GM19452 (cell line): ENCODE measurements around the gene ADIPOQ.
"Not testable (repeated sequence)": the region's sequence is repeated elsewhere in the genome, so short reads cannot be mapped to it uniquely, and the experiment has no call there.

Experiments
- ATAC-seq: cut with Tn5 transposase; IDR thresholded peaks from one replicate; pipeline ENCODE4 v1.9.1; 2021; ENCODE audit not compliant: unreplicated experiment

ADIPOQ gene

DNA sequence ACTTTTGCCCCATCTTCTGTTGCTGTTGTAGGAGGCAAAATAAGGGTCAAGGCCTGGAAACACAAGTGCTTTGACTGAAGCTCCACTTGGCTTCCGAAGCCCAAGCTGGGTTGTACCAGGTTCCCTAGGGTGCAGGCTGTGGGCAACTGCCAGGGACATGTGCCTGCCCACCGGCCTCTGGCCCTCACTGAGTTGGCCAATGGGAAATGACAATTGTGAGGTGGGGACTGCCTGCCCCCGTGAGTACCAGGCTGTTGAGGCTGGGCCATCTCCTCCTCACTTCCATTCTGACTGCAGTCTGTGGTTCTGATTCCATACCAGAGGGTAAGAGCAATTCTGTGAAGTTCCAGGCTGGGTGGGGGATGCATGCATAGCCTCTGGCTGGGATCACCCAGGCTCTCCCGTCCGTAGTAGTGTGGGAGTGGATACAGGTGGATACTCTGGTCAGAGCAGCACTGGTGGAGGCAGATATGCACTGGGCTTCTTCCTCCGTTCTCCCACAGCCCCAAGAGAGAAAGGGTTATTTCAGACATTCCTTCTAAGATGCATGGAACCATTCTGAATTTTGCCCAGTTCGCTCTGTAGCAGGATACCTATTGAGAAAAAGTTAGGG is at the start of gene ADIPOQ:
Gene ADIPOQ (plus strand): TSS at position 285 of the 613 bp plus-strand sequence. CDS start 10,349 bp downstream, outside the sequence.
- no peak for ATAC-seq

DNA sequence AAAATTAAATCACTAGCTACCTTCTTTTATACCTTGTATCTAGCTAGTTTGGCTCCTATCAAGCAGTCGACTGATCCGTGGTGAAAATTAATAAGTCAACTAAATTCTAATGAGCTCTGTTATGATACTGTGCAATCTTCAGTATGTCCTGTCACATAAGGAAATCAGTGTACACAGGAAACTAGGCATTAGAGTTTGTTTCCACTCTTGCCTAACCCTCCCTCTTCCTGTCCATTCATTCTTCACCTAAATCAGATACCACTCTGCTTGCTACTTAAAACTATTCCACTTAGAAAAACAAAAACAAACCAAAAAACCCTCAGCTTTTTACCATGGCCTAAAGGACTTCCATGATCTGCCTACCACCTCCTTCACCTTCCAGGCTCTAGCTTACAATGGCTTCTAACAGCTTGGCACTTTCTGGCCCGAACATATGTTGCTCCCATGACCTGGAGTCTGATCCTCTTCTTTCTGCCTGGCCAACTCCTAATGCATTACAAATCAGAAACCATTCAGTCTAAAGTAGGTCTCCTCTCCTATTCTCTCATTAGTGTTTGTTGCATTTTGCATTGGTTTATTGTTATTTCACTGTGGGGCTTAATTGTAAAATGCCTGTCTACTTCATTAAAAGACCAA is 44.2 kb upstream of the ADIPOQ start:
- ATAC-seq: no peak

DNA sequence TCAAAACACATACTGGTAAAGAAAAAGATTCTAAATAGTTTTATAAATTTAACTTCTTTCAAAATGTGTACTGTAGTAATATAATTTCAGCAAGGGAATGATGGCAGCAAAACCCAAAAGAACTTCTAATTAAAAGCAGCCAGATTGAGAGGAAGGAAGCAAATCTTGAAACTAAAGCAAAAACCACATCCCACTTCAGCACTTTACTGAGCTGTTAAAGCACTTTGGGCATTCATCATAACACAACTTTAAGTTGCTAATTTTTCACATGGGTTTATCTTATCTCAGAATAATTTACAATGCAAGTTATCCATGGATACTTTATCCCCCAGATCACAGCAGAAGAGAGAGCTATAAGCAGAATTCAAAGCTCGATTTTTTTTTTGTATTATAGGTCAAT is 42.2 kb upstream of the ADIPOQ start:
- no peak for ATAC-seq

DNA sequence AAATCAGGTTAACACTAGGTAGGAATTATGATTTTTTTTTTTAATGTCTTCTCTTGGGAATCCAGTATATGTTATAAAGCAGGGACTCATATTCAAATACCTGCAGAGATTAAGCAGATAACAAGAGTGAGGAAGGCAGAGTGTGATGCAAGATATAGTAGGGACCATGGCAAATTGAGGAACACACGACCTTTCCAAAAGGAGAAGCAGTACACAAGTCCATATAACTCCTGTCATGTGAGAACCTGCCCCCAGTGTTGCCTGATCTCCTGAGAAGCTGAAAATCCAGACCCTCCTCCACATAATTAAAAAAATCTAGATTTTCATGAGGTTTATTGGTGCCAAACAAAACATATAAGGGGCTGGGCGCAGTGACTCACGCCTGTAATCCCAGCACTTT is 39.8 kb upstream of the ADIPOQ start:
- no peak for ATAC-seq

DNA sequence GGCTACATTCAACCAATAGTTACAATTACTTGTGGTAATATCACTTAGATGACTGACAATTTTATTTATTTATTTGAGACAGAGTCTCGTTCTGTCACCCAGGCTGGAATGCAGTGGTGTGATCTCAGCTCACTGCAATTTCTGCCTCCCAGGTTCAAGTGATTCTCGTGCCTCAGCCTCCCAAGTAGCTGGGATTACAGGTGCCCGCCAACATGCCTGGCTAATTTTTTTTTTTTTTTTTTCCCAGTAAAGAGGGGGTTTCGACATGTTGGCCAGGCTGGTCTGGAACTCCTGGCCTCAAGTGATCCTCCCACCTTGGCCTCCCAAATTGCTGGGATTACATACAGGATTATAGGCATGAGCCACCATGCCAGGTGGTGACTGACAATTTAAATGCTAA is 39.1 kb upstream of the ADIPOQ start:
- ATAC-seq: not testable (repeated sequence)

DNA sequence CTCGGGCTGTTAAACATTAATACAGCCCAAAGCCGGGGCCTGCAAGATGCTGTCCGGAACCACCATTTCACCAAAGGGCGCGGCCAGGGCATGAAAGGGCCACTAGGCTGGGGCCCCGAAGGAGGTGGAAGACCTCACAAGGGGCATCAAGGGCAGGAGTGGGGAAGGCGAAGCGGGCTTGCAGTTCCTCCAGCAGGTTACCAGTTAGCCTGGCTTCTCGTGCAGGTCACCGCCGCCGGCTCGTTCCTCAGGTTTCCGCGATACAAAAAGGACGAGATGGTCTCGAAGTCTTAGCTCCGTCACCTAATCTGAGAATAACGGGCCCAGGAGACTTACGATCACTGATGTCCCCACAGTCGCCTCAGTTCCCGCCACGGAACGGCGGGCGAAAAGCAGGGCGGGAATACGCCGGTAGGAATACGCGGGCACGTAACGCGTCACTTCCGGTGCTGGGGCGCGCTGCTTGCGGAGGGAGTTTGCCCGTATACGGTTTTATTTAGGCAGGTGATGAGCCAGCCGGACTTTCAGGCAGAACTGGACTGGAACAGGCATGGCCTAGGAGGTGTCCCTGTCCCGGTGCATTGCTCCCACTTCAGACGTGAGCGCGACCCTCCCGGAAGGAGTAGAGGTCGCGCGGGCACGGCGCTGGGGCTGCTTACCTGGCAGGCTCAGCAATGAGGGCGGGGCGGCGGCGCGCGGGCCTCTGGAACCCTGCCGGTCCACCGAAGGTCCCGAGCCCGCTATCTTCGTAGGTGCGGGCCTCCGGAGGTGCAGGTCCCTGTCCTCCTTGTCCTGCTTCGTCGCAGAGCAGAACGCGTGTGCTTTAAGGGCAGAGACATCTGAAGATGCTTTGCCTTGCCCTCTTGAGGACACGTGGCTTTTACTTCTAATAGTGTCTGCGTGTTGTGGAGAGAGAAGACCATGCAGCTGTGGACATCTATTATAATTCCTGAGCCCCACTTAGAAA is 36.1 kb upstream of the ADIPOQ start, which contains the start of gene RFC4:
Gene RFC4 (minus strand): TSS at position 394 of the 967 bp plus-strand sequence. CDS start 1,769 bp downstream, outside the sequence.
- peak; percentile 92 for ATAC-seq

DNA sequence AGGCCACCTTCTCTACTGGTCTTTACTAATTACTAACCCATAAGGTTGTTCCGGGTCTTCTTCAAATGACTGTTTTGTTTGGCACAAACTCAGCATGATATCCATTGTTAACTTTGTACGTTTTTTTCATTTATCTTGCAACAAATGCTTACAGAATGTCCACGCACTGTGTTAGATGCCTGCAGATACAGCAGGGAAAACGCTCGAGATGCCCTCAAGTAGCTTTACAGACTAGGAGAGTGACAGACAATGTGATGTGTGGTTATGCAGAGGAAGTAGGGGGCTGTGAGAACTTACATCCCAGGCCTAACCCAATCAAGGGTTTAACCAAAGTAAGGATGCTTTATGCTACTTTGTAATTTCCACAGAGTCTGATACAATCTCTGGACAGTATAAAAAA is 35.3 kb upstream of the ADIPOQ start:
- no peak for ATAC-seq

DNA sequence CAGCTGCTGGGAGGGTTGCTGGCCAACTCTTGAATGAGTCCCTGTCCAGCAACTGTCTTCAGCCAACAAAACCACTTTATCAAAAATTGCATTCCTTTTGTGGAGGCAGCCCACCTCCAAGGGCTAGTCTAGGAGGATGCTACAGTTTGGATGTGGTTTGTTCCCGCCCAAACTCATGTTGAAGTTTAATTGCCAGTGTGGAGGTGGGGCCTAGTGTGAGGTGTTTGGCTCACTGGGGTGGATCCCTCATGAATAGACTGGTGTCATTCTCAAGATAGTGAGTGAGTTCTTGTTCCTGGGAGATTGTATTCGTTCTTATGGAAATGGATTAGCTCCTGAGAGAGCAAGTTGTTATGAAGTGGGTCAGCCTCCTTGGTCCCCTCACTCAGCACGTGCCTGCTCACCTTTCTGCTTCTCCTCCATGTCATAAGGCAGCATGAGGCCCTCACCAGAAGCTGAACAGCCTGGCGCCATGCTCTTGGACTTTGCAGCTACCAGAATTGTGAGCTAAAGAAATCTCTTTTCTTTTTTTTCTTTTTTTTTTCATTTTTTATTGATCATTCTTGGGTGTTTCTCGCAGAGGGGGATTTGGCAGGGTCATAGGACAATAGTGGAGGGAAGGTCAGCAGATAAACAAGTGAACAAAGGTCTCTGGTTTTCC is 32.0 kb upstream of the ADIPOQ start:
- no peak for ATAC-seq

DNA sequence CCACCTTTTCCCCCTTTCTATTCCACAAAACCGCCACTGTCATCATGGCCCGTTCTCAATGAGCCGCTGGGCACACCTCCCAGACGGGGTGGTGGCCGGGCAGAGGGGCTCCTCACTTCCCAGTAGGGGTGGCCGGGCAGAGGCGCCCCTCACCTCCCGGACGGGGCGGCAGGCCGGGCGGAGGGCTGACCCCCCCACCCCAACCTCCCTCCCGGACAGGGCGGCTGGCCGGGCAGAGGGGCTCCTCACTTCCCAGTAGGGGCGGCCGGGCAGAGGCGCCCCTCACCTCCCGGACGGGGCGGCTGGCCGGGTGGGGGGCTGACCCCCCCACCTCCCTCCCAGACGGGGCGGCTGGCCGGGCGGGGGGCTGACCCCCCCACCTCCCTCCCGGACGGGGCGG is 31.2 kb upstream of the ADIPOQ start:
- not testable (repeated sequence) for ATAC-seq

DNA sequence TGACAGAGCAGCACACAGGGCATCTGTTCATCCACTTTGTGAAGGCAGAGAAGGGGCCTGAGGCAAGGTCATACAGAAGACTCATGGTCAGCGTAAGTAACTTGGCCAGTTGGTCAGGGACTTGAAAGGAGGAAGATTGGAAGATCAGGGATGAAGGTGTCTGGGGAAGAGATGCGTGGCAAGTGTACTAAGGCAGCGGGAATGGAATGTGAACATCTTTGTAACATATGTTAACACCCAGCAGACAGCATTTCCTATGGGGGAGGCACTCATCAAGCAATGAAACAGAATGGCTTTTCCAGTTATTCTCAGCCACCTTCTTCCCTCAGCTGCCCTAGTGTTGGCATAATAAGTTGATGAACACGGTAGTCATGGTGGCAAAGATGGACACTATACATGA is 28.4 kb upstream of the ADIPOQ start:
- no peak for ATAC-seq

DNA sequence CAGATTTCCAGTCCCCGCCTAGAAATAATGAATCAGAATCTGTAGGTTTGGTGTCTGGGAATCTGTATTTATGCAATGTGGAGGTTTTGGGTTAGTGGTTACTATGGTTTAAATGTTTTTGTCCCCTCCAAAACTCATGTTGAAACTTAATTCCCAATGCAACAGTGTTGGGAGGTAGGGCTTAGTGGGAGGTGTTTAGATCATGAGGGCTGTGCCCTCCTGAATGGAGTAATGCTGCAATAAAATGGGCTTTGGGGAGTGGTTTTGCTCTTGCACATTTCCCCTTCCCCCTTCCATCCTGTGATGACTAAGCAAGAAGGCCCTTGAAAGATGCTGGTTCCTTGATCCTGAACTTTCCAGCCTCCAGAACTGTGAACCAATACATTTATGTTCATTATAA is 27.1 kb upstream of the ADIPOQ start:
- ATAC-seq: no peak

DNA sequence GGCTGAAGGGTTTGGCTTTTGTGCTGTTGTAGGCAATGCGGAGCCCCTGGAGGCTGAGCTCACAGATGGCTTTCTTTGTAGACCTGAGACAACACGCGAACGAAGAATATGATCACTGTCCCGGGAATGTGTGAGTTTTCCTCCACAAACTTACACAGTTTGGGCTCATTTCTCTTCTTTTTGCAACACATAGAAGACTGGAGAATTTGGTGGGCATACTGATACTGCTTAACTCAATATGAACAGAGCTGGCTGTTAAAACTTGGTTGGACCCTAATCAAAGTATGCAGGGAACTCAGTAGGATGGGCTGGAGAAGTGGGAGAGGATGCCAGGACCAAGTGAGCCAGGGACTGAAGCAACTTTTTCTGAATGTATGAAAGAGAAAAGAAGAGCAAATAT is 24.0 kb upstream of the ADIPOQ start:
- ATAC-seq: no peak

DNA sequence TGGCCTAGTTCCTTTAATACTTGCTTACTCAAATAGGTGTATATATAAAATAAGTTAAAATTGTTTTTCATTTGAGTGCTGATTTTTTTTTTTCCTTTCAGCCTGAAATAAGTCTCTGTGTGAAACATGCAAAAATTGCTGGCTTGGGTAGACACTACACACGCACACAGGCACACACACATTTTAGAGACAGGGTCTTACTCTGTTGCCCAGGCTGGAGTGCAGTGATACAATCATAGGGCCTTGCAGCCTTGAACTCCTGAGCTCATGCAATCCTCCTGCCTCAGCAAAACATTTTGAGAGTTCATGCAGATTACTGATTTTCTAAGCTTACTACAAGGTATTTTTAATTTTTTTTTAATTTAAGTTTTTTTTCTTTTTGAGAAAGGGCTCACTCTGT is 23.6 kb upstream of the ADIPOQ start:
- ATAC-seq: no peak

DNA sequence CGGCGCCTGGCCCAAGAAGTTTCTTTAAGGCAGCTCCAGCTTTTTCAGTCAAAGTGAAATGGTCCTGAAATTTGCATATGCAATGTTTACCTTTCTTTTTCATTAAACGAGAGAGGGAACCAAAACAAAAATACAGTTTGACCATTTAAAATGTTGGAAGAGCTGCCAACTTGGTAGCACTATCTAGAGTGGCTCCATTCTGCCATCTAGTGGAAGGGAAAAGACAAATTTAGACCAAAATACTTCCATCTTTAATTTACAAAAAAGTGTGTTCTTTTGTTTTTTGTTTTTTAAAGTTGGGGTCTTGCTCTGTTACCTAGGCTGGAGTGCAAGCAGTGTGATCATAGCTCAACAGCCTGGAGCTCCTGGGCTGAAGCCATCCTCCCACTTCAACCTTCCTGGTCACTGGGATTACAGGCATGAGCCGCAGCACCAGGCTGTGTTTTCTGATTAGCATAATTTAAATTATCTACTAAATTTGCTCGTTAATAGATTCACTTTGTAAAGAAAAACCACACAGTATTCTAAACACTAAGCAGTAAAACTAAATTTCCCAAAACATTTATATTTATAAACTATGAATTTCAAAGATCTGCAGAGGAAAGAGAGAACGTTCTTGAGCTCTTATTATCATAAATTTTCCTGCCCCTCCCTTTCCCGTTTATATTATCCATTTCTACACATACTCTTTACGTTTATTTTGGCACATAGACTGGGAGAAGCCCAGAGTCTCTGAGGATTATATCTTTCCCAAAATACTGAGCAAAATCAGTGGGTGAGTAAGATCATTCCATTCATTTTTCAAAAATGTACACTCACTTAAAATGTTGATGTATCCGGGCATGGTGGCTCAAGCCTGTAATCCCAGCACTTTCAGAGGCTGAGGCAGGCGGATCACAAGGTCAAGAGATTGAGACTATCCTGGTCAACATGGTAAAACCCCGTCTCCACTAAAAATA is 20.8 kb upstream of the ADIPOQ start:
- no peak for ATAC-seq

DNA sequence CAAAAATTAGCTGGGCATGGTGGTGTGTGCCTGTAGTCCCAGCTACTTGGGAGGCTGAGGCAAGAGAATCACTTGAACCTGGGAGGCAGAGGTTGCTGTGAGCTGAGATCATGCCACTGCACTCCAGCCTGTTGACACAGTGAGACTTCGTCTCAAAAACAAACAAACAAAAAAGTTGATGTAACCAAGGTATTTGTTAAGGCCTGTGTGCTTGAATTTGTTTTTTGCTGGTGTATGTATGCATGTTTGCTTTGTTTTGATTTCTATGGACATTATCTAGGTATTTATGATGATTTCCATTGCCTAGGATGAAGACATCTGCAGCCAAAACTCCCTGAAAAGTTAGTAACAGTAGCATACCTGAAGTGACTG is 20.1 kb upstream of the ADIPOQ start:
- not testable (repeated sequence) for ATAC-seq

DNA sequence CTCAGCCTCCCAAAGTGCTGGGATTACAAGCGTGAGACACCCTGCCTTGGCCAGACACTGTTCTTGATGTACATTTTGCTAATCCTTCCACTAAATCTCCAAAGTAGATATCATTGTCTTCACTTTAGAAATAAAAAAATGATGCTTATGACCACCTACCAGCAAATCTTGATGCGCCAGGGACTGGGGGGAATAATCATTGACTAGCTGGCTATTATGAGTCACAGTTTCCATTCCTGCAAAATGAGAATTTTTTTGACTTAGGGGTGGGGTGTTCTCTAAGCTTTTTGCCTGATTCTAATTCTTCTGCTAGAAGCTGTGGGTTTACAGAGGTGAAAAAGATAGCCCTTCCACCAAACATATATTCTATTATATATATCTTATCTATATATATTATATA is 19.1 kb upstream of the ADIPOQ start:
- ATAC-seq: no peak

DNA sequence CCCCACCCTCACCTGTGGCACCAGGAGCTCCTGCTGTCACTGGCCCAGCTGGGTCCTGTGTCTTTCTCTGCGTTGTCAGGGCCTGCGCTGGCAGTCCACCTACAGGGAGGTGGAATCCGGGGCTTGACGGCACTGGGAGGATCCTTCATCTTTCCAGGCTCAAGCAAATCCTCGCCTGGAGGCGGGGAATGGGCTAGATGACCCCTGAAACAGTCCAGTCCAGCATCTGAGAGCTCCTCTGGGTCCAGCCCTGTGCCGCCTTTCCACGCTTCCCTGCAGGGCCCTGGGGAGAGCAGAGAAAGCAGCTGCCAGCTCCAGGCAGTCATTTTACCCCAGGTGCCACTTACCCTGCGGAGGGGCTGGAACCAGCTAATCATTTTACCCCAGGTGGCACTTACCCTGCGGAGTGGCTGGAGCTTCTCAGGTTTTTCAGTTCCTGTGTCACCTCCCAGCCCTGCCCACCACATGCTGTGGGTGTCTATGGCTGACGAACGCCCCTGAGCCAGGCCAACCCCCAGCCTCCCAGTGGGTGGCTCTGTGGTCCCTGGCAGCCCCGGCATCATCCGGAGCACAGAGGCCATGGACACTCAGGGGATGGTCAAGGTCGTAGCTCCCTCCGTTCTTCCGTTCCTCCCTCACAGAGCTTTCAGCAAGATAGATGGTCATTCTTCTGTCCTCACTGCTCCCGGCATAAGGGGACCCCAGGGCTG is 17.9 kb upstream of the ADIPOQ start:
- ATAC-seq: no peak

DNA sequence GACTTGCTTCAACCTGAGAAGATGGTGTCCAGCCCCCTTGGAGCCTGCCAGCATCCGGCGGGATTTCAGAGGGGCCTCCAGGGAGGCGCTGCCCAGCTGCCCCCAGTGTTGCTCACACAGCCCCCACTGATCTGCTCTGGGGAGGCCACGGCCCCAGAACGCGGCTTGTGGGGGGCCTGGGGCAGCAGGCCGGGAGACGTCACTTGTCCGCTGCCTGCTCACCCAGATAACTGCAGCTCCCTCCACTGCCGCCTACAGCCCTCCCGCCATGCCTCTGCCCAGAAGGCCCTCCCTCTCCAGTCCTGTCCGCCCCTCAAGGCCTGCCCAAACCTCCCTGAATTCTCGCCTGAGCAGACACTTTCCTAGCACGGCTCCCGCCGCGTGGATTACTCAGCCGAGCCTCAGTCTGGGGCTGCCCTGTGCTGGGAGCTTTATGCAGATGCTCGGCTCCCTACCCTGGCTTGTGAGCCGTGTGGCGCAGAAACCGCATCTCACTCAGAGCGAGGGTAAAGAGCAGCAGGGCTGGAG is 17.2 kb upstream of the ADIPOQ start:
- no peak for ATAC-seq

DNA sequence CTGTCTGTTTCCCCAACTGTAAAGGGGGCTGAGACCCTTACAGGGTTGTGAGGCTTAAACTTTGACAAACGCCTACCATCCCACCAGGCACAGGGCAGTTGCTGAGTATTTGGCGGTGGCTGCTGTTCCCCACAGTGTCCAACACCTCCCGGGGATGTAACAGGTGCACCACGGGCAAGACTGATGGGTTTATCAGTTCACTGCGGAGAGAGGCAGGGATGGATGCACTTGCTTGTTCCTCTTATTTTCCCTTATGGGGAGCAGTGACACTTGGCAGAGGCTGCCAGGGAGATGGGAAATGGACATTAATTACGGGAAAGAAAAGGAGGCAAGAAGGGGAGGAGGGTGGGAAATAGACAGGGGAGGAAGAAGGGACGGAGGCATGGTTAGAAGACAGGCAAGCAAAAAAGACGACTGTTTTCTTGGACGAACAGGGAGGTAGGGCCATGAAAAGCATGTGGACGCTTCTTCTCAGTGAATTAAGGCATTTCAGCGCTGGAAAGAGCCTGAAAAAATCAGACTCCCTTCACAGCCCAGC is 16.6 kb upstream of the ADIPOQ start:
- ATAC-seq: no peak
